Left forelimb (tissue), 1 donor: ENCODE measurements around the gene SAMD14.
A peak's percentile ranks its signal among the peaks of the same experiment; 100 is the strongest.

Experiments used
- DNase-seq: peaks from one replicate; pipeline ENCODE4 v3.0.0-alpha.2; 2018; ENCODE audit warnings: low spot score

The SAMD14 gene

DNA sequence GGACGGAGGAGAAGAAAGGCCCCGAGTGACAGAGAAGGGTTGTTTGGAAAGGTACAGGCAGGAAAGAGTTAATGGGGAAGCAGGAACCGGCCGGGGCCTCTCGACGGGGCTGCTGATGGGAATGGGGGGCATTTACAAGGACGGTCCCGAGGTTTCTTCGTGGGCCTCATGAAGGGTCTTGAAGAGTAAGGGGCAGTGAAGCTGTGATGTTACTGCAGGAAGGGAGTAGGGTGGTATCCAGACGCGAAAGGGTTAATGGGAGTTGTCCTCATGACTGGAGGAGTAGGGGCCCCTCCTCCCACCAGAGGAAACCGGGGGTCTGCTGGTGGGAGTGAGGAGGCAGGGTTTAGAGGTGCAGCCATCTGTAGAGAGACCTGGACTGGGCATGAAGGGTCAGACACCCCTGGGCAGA is 34.3 kb downstream of the SAMD14 start:
- no peak for DNase-seq

- peak; percentile 96 for DNase-seq
Measured at GRCh38 chr17:50094753-50095619, 35.0 kb downstream of the SAMD14 start, which contains the start of gene PDK2. PDK2 (plus strand) TSS chr17:50095351; CDS start chr17:50095436, 85 bp downstream.

DNA sequence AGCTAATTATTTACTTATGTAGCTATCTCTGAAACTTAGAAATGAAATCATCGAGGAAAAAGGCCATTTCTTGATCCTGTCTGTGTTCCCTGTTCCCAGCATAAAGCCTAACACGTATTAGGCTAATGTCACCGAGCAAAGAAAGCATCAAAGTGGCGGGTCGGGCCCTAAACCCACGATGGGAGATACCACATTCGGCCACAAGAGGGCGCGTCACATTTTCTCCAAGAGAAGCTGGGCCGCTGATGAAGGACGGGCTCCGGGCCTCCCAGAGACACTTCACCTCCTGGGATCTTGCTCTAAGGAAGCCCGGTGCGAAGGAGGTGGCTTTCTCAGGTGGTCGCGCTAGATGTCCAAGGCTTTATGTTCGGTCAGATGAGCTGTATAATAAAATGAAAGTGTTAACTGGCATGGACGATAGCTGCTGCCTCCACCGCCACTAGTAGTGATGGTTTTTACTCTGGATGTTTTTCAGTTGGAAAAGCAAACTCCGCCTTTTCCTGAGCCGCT is 35.7 kb downstream of the SAMD14 start:
- DNase-seq, result peak; percentile 91

DNA sequence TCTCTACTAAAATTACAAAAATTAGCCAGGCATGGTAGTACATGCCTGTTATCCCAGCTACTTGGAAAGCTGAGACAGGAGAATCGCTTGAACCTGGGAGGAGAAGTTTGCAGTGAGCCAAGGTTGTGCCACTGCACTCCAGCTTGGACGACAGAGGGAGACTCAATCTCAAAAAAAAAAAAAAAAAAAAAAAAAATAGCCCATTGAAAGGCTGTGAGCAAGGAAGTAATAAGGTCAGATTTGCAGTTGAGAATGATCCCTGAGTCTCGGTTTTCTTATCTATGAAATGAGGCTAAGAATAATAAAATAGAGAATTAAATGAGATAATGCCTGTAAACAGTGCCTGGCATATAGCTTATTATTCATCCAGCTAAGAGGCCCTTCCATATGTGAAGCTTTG is 36.2 kb downstream of the SAMD14 start:
- no peak for DNase-seq

DNA sequence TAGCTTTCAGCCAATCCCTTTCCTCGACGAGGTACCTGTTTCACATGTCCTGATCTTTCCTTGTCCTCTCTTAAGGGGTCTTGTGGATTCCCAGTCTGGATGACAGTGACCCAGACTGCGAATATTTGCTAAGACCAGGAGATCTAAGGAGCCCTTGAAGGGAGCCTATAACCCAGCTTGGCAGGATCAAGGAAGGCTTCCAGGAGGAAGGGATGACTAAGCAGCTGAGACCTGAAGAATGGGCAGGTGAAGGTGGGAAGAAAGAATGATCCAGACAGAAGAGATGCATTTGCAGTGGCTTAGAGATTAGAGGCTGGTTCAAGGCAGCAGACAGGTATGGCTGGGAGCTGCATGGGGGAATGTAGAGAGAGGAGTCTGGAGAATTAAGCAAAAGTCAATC is 36.7 kb downstream of the SAMD14 start:
- DNase-seq, result no peak

DNA sequence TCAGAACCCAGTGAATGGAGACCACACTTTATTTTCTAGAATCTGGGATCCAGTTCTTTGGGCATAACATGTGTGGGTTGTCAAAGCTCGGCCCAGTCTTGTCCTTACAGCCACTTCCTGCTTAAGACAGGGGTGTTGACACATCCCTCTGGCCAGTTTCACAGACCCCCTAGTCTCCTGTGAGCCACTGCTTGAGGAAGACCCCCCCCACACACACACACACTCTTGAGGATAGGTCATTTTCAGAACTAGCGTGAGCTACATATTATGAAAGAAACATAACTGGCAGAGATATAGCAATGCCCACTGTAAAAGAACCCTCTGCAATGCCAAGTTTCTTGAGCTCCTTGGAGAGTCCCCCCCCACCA is 38.1 kb downstream of the SAMD14 start:
- DNase-seq, result no peak

- no peak for DNase-seq
Measured at GRCh38 chr17:50090971-50091917, 38.7 kb downstream of the SAMD14 start.

- DNase-seq, result no peak
Measured at GRCh38 chr17:50090071-50090470, 39.9 kb downstream of the SAMD14 start.

- DNase-seq, result no peak
Measured at GRCh38 chr17:50088952-50089825, 40.8 kb downstream of the SAMD14 start.

- no peak for DNase-seq
Measured at GRCh38 chr17:50087912-50088405, 42.0 kb downstream of the SAMD14 start.

DNA sequence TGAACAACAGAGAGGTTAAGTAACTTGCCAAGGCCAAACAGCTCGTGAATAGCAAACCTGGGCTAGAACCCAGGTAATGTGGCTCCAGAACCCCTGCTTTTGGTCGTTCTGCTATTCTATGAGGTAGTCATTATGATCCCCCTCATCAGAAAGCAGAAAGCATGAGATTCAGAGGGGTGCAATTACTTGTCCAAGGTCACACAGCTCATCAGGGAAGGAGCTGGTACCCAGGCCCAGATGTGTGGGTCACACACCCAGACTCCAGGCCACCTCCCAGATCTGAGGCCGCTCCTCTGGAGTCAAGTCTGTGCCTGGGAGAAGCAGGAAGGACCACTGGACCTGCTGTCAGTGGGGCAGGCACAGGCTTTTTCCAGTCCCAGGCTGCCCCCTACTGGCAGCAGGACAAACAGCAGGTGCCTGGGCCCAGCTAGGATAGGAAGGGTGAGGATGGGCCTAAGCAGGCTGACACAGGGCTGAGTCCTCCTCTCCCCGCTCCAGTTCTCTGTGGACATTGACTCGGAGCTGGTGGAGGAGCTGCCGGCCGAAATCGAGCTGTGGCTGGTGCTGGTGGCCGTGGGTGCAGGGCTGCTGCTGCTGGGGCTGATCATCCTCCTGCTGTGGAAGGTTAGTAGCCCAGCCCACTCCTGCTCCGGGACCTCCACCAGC is 42.6 kb downstream of the SAMD14 start:
- peak; percentile 87 for DNase-seq

DNA sequence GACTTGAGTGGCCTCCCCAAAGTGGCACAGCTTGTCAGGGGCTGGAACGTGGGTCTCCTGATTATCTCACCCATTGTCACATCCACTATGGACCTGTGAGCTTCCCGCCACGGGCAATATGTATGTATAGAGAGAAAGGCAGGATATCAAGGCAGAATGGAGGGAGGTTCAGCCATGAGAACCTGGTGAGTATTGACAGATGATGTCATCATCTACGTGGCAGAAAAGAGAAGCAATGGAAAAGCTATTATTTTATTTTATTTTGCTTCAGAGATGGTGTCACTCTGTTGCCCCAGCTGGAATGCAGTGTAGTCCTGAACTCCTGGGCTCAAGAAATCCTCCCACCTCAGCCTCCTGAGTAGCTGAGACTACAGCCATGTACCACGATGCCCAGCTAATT is 48.2 kb downstream of the SAMD14 start:
- DNase-seq, result no peak

DNA sequence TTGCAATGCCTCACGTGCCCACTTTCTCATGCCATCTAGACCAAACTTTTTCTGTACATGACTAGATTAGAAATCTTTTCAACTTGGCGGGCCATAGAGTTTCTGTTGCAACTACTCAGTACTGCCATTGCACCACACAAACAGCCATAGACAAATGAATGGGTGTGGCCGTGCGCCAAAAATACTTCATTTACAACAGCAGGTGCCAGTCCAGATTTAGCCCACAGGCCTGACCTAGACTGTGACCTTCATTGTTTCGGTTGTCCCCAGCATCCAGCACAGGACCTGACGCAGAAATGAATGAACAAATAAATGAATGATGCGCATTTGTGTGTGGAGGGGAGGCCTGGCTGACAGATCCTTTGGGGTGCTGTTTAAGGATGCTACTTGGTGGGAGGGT is 49.1 kb downstream of the SAMD14 start:
- no peak for DNase-seq

GRCh38 chr17:50080096-50080480 is 49.9 kb downstream of the SAMD14 start:
- no peak for DNase-seq

DNA sequence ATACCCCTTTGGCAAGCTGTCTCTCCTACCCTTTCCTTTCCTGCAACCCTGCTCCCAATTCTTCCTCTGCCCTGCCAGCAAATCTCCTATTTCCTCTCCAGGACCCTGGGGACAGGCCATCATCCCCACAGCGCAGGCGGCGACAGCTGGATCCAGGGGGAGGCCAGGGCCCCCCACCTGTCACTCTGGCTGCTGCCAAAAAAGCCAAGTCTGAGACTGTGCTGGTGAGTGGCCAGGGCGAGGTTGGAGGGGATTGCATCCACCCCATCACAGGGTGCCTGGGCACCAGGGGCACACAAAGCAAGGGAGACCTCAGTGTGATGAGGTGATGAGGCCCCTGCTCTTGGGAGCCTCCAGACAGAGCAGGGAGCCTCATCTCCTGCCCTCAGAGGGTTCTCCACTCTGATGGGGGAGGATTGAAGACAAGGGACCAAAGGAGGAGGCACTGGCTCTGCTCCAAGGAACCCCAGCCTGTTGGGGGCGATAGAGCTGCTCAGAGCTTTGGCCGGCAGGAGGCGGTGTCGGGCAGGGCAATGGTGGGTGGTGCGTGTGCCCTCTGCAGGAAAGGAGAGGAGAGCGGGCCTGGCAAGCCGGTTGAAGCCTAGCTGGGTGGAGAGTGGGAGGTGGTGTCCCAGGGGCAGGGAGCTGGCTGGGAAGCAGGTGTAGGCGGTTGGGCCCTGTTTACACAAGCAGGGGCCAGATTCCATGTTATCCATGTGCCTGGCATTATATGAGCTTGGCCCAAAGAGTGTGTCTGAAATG is 50.4 kb downstream of the SAMD14 start:
- no peak for DNase-seq

DNA sequence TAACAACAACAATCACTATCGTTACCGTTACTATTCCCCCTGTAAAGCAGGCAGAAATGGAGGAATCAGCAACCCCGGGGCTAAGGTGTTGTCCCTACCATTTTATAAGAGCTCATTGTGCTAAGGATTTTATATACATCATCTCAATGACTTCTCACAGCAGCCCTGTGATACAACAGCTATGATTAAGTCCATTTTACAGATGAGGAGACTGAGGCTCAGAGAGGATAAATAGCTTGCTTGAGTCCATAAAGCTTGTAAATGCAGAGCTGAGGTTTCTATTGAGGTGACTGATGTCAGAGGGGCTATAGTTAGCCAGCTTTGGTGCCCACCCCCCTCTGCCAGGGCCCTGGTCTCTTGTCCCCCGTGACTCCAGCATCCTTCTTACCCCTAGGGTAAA is 51.5 kb downstream of the SAMD14 start:
- DNase-seq, result no peak

DNA sequence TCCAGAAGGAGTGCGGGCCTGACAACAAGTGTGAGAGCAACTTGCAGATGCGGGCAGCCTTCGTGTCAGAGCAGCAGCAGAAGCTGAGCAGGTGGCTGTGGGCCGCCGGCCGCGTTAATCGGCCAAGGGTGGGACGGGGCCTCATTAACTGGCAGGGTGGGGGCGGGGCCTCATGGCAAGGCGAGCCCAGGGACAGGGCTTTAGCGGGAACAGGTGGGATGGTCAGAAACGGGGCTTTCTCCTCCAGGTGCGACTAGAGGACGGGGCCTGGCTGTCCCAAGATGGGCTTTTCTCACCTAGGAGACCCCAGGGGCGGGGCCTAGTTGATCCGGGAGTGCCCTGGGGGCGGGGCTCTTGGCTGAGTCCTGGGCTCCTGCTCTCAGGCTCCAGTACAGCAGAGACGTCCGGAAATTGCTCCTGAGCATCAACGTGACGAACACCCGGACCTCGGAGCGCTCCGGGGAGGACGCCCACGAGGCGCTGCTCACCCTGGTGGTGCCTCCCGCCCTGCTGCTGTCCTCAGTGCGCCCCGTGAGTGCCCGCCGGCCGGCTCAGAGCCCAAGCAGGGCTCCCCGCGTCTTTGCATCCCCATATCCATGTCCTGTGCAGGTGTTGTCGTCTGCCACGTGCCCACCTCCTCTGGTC is 53.2 kb downstream of the SAMD14 start:
- DNase-seq, result no peak

- no peak for DNase-seq
Measured at GRCh38 chr17:50076221-50076590, 53.8 kb downstream of the SAMD14 start.

GRCh38 chr17:50075446-50076032 is 54.4 kb downstream of the SAMD14 start:
- DNase-seq, result no peak
